Stimulated activated CD4-positive, alpha-beta T cell treated with anti-CD3 and anti-CD28 coated beads, Interleukin-1b, Interleukin-23, amount 100 ng/mL, for 1 hour (primary cell): ENCODE measurements around the gene IL36A.
A peak's percentile ranks its signal among the peaks of the same experiment; 100 is the strongest.

ENCODE experiments used
- DNase-seq, 2 donors: peaks; one replicate each; pipeline ENCODE4 v3.0.0-alpha.2; 2020; ENCODE audit warnings: low read depth in 2 of 2

Gene IL36A

GRCh38 chr2:113005030-113005509 is at the start of gene IL36A:
TSS of gene IL36A (plus strand) at chr2:113005459. CDS start at chr2:113005872, 413 bp downstream.
- no peak for DNase-seq

- DNase-seq: no peak
Measured at GRCh38 chr2:112957511-112957910, 47.7 kb upstream of the IL36A start.

- no peak for DNase-seq
Measured at GRCh38 chr2:112958428-112959108, 46.7 kb upstream of the IL36A start.

- no peak for DNase-seq
Measured at GRCh38 chr2:112959109-112959812, 46.0 kb upstream of the IL36A start.

GRCh38 chr2:112960230-112960825 is 44.9 kb upstream of the IL36A start:
- no peak for DNase-seq

GRCh38 chr2:112962308-112963175 is 42.7 kb upstream of the IL36A start:
- no peak for DNase-seq

- no peak for DNase-seq
Measured at GRCh38 chr2:112967023-112967422, 38.2 kb upstream of the IL36A start.

- no peak for DNase-seq
Measured at GRCh38 chr2:112972423-112973086, 32.7 kb upstream of the IL36A start.

- DNase-seq: no peak
Measured at GRCh38 chr2:112973156-112973555, 32.1 kb upstream of the IL36A start.

- DNase-seq: no peak
Measured at GRCh38 chr2:112977559-112978056, 27.7 kb upstream of the IL36A start, which contains the start of gene IL36G. TSS of gene IL36G (plus strand) at chr2:112978006. CDS start at chr2:112978639, 633 bp downstream.

GRCh38 chr2:112979731-112980130 is 25.5 kb upstream of the IL36A start:
- DNase-seq: no peak

GRCh38 chr2:112980537-112980936 is 24.7 kb upstream of the IL36A start:
- DNase-seq: no peak

GRCh38 chr2:112985090-112985489 is 20.2 kb upstream of the IL36A start:
- DNase-seq: no peak

- no peak for DNase-seq
Measured at GRCh38 chr2:112989611-112990010, 15.6 kb upstream of the IL36A start.

GRCh38 chr2:112993831-112994230 is 11.4 kb upstream of the IL36A start:
- DNase-seq: no peak

- no peak for DNase-seq
Measured at GRCh38 chr2:112994648-112995047, 10.6 kb upstream of the IL36A start.

GRCh38 chr2:112995346-112995920 is 9.8 kb upstream of the IL36A start:
- no peak for DNase-seq

GRCh38 chr2:112996635-112997034 is 8.6 kb upstream of the IL36A start:
- peak; percentile 9 to 34 for DNase-seq

- no peak for DNase-seq
Measured at GRCh38 chr2:112997151-112997550, 8.1 kb upstream of the IL36A start.

- no peak for DNase-seq
Measured at GRCh38 chr2:113000436-113000835, 4.8 kb upstream of the IL36A start.

- DNase-seq: no peak
Measured at GRCh38 chr2:113002677-113003076, 2.6 kb upstream of the IL36A start.
